B cell (primary cell): ENCODE measurements around the gene MICU2. TPM values are rescaled to one million over a fixed set of nuclear protein-coding genes. Genes with fewer than 3 reads are reported as not detected.

Experiments used
- ATAC-seq: fragments of 200-7000 bp; cut with Tn5 transposase; one replicate; pipeline ENCODE4 v1.10.0; 2021; ENCODE audit warnings: low read depth, mild to moderate bottlenecking, moderate number of reproducible peaks, moderate library complexity
- CTCF ChIA-PET: fragments of 350-600 bp; sonication (Branson Sonifier 250); formaldehyde crosslinking; loops from one replicate; lab custom pipeline; 2021; ENCODE audit warnings: antibody characterized with exemption, inconsistent platforms; lab: Charles Lee
- POLR2A ChIA-PET: fragments of 350-600 bp; sonication (Branson Sonifier 250); formaldehyde crosslinking; loops from one replicate; lab custom pipeline; 2021; ENCODE audit warnings: antibody characterized with exemption; lab: Charles Lee
- DNase-seq: peaks from one replicate; pipeline ENCODE4 v3.0.0; 2013
- H2AFZ ChIP-seq: 2 replicates; pipeline ENCODE4 v1.6.1; 2012; ENCODE audit warnings: mild to moderate bottlenecking, low read depth, low read length; ENCODE audit not compliant: insufficient read depth, poor library complexity, severe bottlenecking
- H3K27ac ChIP-seq, 2 donors: 1 replicate in 1 of 2; 2 replicates in 1 of 2; pipeline ENCODE4 v1.5.1; 2012 to 2013; ENCODE audit warnings: low read length in 2 of 2, mild to moderate bottlenecking in 2 of 2, moderate library complexity in 1 of 2
- H3K27me3 ChIP-seq, 4 experiments: fragments of 200-600 bp in 1 of 4; sonication (generic) in 1 of 4; replicated peaks in 1 of 4; 1 replicate in 2 of 4; 2 replicates in 2 of 4; pipeline versions ENCODE4 v1.6.1 to v1.7.0; 2013 to 2016; ENCODE audit warnings: low read length in 3 of 4, mild to moderate bottlenecking in 2 of 4, mixed read lengths in 1 of 4, moderate library complexity in 1 of 4; ENCODE audit not compliant: insufficient read depth in 4 of 4, control insufficient read depth in 3 of 4; ENCODE audit errors: control extremely low read depth in 1 of 4
- H3K36me3 ChIP-seq, 2 experiments: replicated peaks in 1 of 2; 1 replicate in 1 of 2; 2 replicates in 1 of 2; pipeline versions ENCODE4 v1.6.1 to v1.7.1; 2013; ENCODE audit warnings: low read length in 1 of 2; ENCODE audit not compliant: insufficient read depth in 2 of 2, control insufficient read depth in 1 of 2; ENCODE audit errors: control extremely low read depth in 1 of 2, extremely low read depth in 1 of 2
- H3K4me1 ChIP-seq, 2 donors: fragments of 200-600 bp in 1 of 2; sonication (generic) in 1 of 2; 1 replicate in 1 of 2; 2 replicates in 1 of 2; pipeline versions ENCODE4 v1.5.1 to v1.6.1; 2013 to 2017; ENCODE audit warnings: low read length in 2 of 2; ENCODE audit not compliant: control insufficient read depth in 2 of 2, insufficient read depth in 2 of 2
- H3K4me2 ChIP-seq: replicated peaks from 2 replicates; pipeline ENCODE3; 2012; ENCODE audit warnings: mild to moderate bottlenecking, low read depth, low read length; ENCODE audit not compliant: poor library complexity, severe bottlenecking
- H3K4me3 ChIP-seq, 5 experiments: fragments of 200-600 bp in 1 of 5; sonication (generic) in 1 of 5; 1 replicate in 3 of 5; 2 replicates in 2 of 5; pipeline versions ENCODE4 v1.5.1 to v1.7.0; 2011 to 2016; ENCODE audit warnings: low read length in 4 of 5, mild to moderate bottlenecking in 4 of 5, low read depth in 2 of 5, control low read depth in 1 of 5, moderate library complexity in 1 of 5; ENCODE audit not compliant: insufficient read depth in 1 of 5; ENCODE audit errors: control extremely low read depth in 1 of 5, extremely low read depth in 1 of 5
- H3K79me2 ChIP-seq: fragments of 200-600 bp; sonication (generic); one replicate; pipeline ENCODE4 v1.6.0; 2016; ENCODE audit warnings: low read length; ENCODE audit not compliant: control insufficient read depth, insufficient read depth
- H3K9ac ChIP-seq: fragments of 200-600 bp; sonication (generic); 2 replicates; pipeline ENCODE4 v1.6.1; 2017; ENCODE audit warnings: mild to moderate bottlenecking, low read length, moderate library complexity
- H3K9me3 ChIP-seq, 3 donors: one replicate each; pipeline versions ENCODE4 v1.6.1 to v1.7.1; 2013; ENCODE audit warnings: low read length in 2 of 3; ENCODE audit not compliant: control insufficient read depth in 2 of 3, insufficient read depth in 1 of 3; ENCODE audit errors: control extremely low read depth in 1 of 3
- H4K20me1 ChIP-seq: 2 replicates; pipeline ENCODE4 v1.6.0; 2012; ENCODE audit warnings: mild to moderate bottlenecking, low read length; ENCODE audit not compliant: insufficient read depth, control insufficient read depth, poor library complexity, severe bottlenecking
- H3K27ac Mint-ChIP-seq: one replicate; pipeline ENCODE4 v1.8.0; 2021; ENCODE audit warnings: mixed read lengths
- H3K27me3 Mint-ChIP-seq: one replicate; pipeline ENCODE4 v1.8.0; 2021; ENCODE audit warnings: mixed read lengths
- H3K4me1 Mint-ChIP-seq: one replicate; pipeline ENCODE4 v1.8.0; 2021; ENCODE audit warnings: mixed read lengths
- H3K4me3 Mint-ChIP-seq: one replicate; pipeline ENCODE4 v1.8.0; 2021; ENCODE audit warnings: mixed read lengths
- H3K9me3 Mint-ChIP-seq: one replicate; pipeline ENCODE4 v1.8.0; 2022; ENCODE audit warnings: mixed read lengths; ENCODE audit not compliant: insufficient read depth
- CTCF ChIP-seq: fragments of 200-600 bp; IDR thresholded peaks from one replicate; pipeline ENCODE4 v1.8.0; 2022; ENCODE audit warnings: antibody characterized with exemption, mild to moderate bottlenecking
- EZH2 ChIP-seq: IDR thresholded peaks from 2 replicates; pipeline ENCODE4 v1.6.1; 2012; ENCODE audit warnings: borderline replicate concordance, low read depth, mild to moderate bottlenecking, moderate library complexity, low read length; ENCODE audit not compliant: insufficient read depth, poor library complexity, severe bottlenecking
- WGBS: methylation state at CpG from one replicate; pipeline ENCODE4 v1.1.5; 2013; ENCODE audit warnings: missing lambda C conversion rate; ENCODE audit not compliant: insufficient coverage; 5-methylcytosine and 5-hydroxymethylcytosine counted together
- intact Hi-C: fragments of 100-400 bp; cut with micrococcal nuclease; formaldehyde crosslinking; loops from one replicate; pipeline ENCODE4 v1.10.0; 2022
- polyA plus RNA-seq: library from polyadenylated mRNA; depleted of rRNA; stranded (reverse); fragments of >200 nt; gene quantifications from 2 replicates; pipeline ENCODE4 v1.2.3, GENCODE V29; 2012
- total RNA-seq, 2 donors: library from RNA; stranded (reverse); fragments of 120-200 nt in 1 of 2; gene quantifications; 1 replicate in 1 of 2; 2 replicates in 1 of 2; pipeline versions ENCODE4 v1.2.3 to v1.2.4, GENCODE V29; 2013 to 2022

Gene MICU2
- total and polyA plus RNA-seq, 2 donors (not counting 1 experiment from before 2014, with no cell fraction given): 52.2 to 56.7 TPM

GRCh38 chr13:21530656-21531055 lies 73.3 kb downstream of the MICU2 start:
- POLR2A ChIA-PET: no interaction called here
- no peak for ATAC-seq
- no peak for DNase-seq
- H3K36me3 ChIP-seq: peaks cover 0 to 44% of the 10 kb centered on the region in 2 experiments
- H3K79me2 ChIP-seq: no peaks in the 10 kb centered on the region
- no peaks in the 10 kb centered on the region for H3K27me3 Mint-ChIP-seq
- H4K20me1 ChIP-seq: peaks cover 10% of the 10 kb centered on the region
- no peak overlapping the region for H2AFZ ChIP-seq
- no peaks in the 10 kb centered on the region for H3K27me3 ChIP-seq
- no peak overlapping the region for H3K9ac ChIP-seq
- no peaks in the 10 kb centered on the region for H3K4me1 Mint-ChIP-seq
- no peak overlapping the region for H3K27ac Mint-ChIP-seq
- intact Hi-C loops: no loop called here
- H3K4me2 ChIP-seq: no peak overlapping the region
- no peak overlapping the region for H3K27ac ChIP-seq
- H3K4me3 Mint-ChIP-seq: no peak overlapping the region
- H3K9me3 Mint-ChIP-seq: no peaks in the 10 kb centered on the region
- H3K9me3 ChIP-seq: no peaks in the 10 kb centered on the region
- H3K4me1 ChIP-seq: no peaks in the 10 kb centered on the region
- WGBS: 100% methylated on average over 1 of the region's 11 CpGs
- CTCF ChIA-PET: no interaction called here
- H3K4me3 ChIP-seq: no peak overlapping the region
- TF ChIP-seq CTCF (no peak), EZH2 (no peak)

- Mint-ChIP-seq H3K9me3 (no peaks in the 10 kb centered on the region), H3K4me3 (no peak overlapping the region), H3K4me1 (no peaks in the 10 kb centered on the region), H3K27me3 (no peaks in the 10 kb centered on the region), H3K27ac (no peak overlapping the region)
- Histone ChIP-seq H3K4me3 (no peak overlapping the region), H3K27me3 (no peaks in the 10 kb centered on the region), H2AFZ (no peak overlapping the region), H4K20me1 (peaks cover 3% of the 10 kb centered on the region), H3K79me2 (no peaks in the 10 kb centered on the region), H3K36me3 (peaks cover 0 to 39% of the 10 kb centered on the region in 2 experiments), H3K27ac (no peak overlapping the region), H3K9ac (no peak overlapping the region), H3K4me1 (no peaks in the 10 kb centered on the region), H3K4me2 (no peak overlapping the region), H3K9me3 (no peaks in the 10 kb centered on the region)
- ChIA-PET POLR2A (no interaction called here), CTCF (no interaction called here)
- ATAC-seq: no peak
- TF ChIP-seq EZH2: no peak
- no peak for TF ChIP-seq CTCF
- no peak for DNase-seq
- WGBS: 75% methylated on average over 2 of the region's 3 CpGs
- intact Hi-C loops: no loop called here
Observed at GRCh38 chr13:21529146-21529893, 74.7 kb downstream of the MICU2 start.
